OCI-LY3 (cell line): ENCODE data around the gene MISFA.

Source experiments
- CTCF ChIP-seq: fragments of 200-600, 300-600 bp; sonication (generic); IDR thresholded peaks from 2 replicates; pipeline ENCODE4 v1.5.1; 2014; ENCODE audit warnings: antibody characterized with exemption, low read length, low read depth
- EZH2phosphoT487 ChIP-seq: fragments of 200-600 bp; shearing (Covaris generic); IDR thresholded peaks from 2 replicates; pipeline ENCODE4 v1.6.1; 2018; ENCODE audit warnings: antibody characterized with exemption, mixed run types, low read depth

- TF ChIP-seq CTCF (no peak), EZH2phosphoT487 (no peak)
These were observed 19.3 kb upstream of the MISFA start for GRCh38 chr11:18580113-18580766.
